GM12878 (cell line): ENCODE results near the gene ZNF629. TPM values are rescaled to one million over a fixed set of nuclear protein-coding genes. Genes with fewer than 3 reads are reported as not detected.

Experiments
- ATAC-seq: fragments of 200-7000 bp; cut with Tn5 transposase; 3 replicates; pipeline ENCODE4 v1.9.1; 2020; ENCODE audit warnings: mild to moderate bottlenecking, moderate library complexity
- BruUV-seq: library from RNA; stranded (reverse); fragments of 400-500 nt; replicated peaks from 2 replicates; lab custom pipeline; 2021; lab: Mats Ljungman, UMichigan
- CTCF ChIA-PET: fragments of 300-600 bp; sonication (Branson Sonifier 250); formaldehyde crosslinking; extraction: SDS; loops from one replicate; lab custom pipeline; 2021; ENCODE audit warnings: inconsistent platforms; lab: Yijun Ruan, JAX
- POLR2A ChIA-PET: fragments of 350-600 bp; formaldehyde crosslinking; extraction: SDS; loops from one replicate; lab custom pipeline; 2021; ENCODE audit warnings: inconsistent platforms; lab: Charles Lee
- RAD21 ChIA-PET: fragments of 300-600 bp; sonication (Branson Sonifier 250); formaldehyde crosslinking; loops from one replicate; lab custom pipeline; 2023; ENCODE audit warnings: antibody characterized with exemption; ENCODE audit not compliant: unreplicated experiment; lab: Charles Lee
- SMC1A ChIA-PET: fragments of 300-600 bp; sonication (Branson Sonifier 250); formaldehyde crosslinking; loops from one replicate; lab custom pipeline; 2023; ENCODE audit not compliant: unreplicated experiment, uncharacterized antibody; lab: Charles Lee
- DNase-seq: peaks from one replicate; pipeline ENCODE4 v3.0.0-alpha.2; 2011; ENCODE audit warnings: low read depth, low spot score
- FAIRE-seq: peaks from 3 replicates; lab custom pipeline; 2011; peaks lifted over from hg19 to GRCh38; lab: Jason Lieb, UNC
- H2AFZ ChIP-seq: 2 replicates; pipeline ENCODE4 v1.6.0; 2011; ENCODE audit warnings: low read depth, low read length, control low read depth; ENCODE audit not compliant: control insufficient read depth
- H3K27ac ChIP-seq: 2 replicates; pipeline ENCODE4 v1.5.1; 2011; ENCODE audit warnings: control low read depth; ENCODE audit not compliant: control insufficient read depth, insufficient read depth
- H3K27me3 ChIP-seq, 2 experiments: replicated peaks in 1 of 2; 2 replicates each; pipeline versions ENCODE4 v1.6.0 to v1.6.1; 2011; ENCODE audit warnings: low read length in 1 of 2; ENCODE audit not compliant: control insufficient read depth in 2 of 2, insufficient read depth in 2 of 2
- H3K36me3 ChIP-seq, 2 experiments: 2 replicates each; pipeline ENCODE4 v1.5.1; 2011; ENCODE audit warnings: low read length in 1 of 2; ENCODE audit not compliant: control insufficient read depth in 2 of 2, insufficient read depth in 2 of 2
- H3K4me1 ChIP-seq: 2 replicates; pipeline ENCODE4 v1.6.1; 2011; ENCODE audit warnings: mild to moderate bottlenecking, low read length, moderate library complexity, mixed read lengths; ENCODE audit not compliant: control insufficient read depth, insufficient read depth
- H3K4me2 ChIP-seq: 2 replicates; pipeline ENCODE4 v1.6.0; 2011; ENCODE audit warnings: control low read depth; ENCODE audit not compliant: control insufficient read depth, insufficient read depth
- H3K4me3 ChIP-seq: fragments of 200-600 bp; sonication (generic); 2 replicates; pipeline ENCODE4 v1.5.1; 2016
- H3K79me2 ChIP-seq: 2 replicates; pipeline ENCODE4 v1.6.0; 2011; ENCODE audit warnings: low read length; ENCODE audit not compliant: control insufficient read depth, insufficient read depth
- H3K9ac ChIP-seq: 2 replicates; pipeline ENCODE4 v1.8.0; 2011; ENCODE audit warnings: low read length, control low read depth, mixed read lengths; ENCODE audit not compliant: control insufficient read depth, insufficient read depth
- H3K9me3 ChIP-seq: replicated peaks from 3 replicates; pipeline ENCODE4 v1.5.1; 2011; ENCODE audit warnings: mild to moderate bottlenecking, low read length; ENCODE audit not compliant: control insufficient read depth, insufficient read depth
- H4K20me1 ChIP-seq: 2 replicates; pipeline ENCODE4 v1.6.0; 2011; ENCODE audit not compliant: control insufficient read depth, insufficient read depth
- CBX3 ChIP-seq: fragments of 200-600 bp; sonication (generic); IDR thresholded peaks from 2 replicates; pipeline ENCODE4 v1.6.1; 2016; ENCODE audit warnings: low read depth, borderline replicate concordance
- CEBPB ChIP-seq, 2 experiments: fragments of 150-350 bp in 1 of 2; IDR thresholded peaks; 2 replicates each; pipeline ENCODE4 v1.6.1; 2012 to 2014; ENCODE audit warnings: low read depth in 2 of 2, low read length in 2 of 2, borderline replicate concordance in 1 of 2, inconsistent platforms in 1 of 2
- E4F1 ChIP-seq: fragments of 450-650 bp; IDR thresholded peaks from 2 replicates; pipeline ENCODE4 v1.6.1; 2018; ENCODE audit warnings: borderline replicate concordance, mild to moderate bottlenecking; ENCODE audit not compliant: partially characterized antibody
- WGBS: methylation state at CpG from one replicate; pipeline ENCODE4 v1.1.6; 2016; ENCODE audit warnings: low lambda C conversion rate; ENCODE audit not compliant: insufficient replicate concordance, insufficient coverage; ENCODE audit errors: missing lambda C conversion rate; 5-methylcytosine and 5-hydroxymethylcytosine counted together
- in situ Hi-C: fragments of 300-500 bp; cut with MboI; formaldehyde crosslinking; loops from 9 replicates; pipeline ENCODE4 v1.14.3; 2018; ENCODE audit warnings: mixed read lengths
- intact Hi-C: fragments of 100-400 bp; cut with micrococcal nuclease; formaldehyde crosslinking; loops from one replicate; pipeline ENCODE4 v1.14.2; 2022; ENCODE audit not compliant: unreplicated experiment
- polyA plus RNA-seq, 11 experiments: library from polyadenylated mRNA; depleted of rRNA in 4 of 11; unstranded in 6 of 11; stranded (reverse) in 5 of 11; fragments of >200 nt; fragmentation: Nextera tagmentation in 4 of 11; fragmentation: Illumina TruSeq in 1 of 11; extraction: Ambion mirVana in 4 of 11; extraction: Trizol in 1 of 11; gene quantifications; 1 replicate in 1 of 11; 2 replicates in 10 of 11; pipeline versions ENCODE4 v1.2.1 to v1.2.3, GENCODE V29; 2011 to 2016; ENCODE audit warnings: inconsistent platforms in 2 of 11, missing spikeins in 2 of 11, low read depth in 1 of 11
- total RNA-seq, 4 experiments: library from RNA; depleted of rRNA in 3 of 4; stranded (reverse); fragments of >200 nt in 3 of 4; fragmentation: Illumina TruSeq in 1 of 4; extraction: Trizol in 1 of 4; gene quantifications; 2 replicates each; pipeline versions ENCODE4 v1.2.1 to v1.2.3, GENCODE V29; 2013 to 2021
- TF ChIP-seq, protein P1 (sequence below): fragments of 450-650 bp; IDR thresholded peaks from 2 replicates; pipeline ENCODE4 v1.6.1; 2017; ENCODE audit warnings: mild to moderate bottlenecking

Gene ZNF629
- total and polyA plus RNA-seq, 10 of the 15 experiments (the other 5 are each of a cell fraction or from before 2014, with no cell fraction given) = 0.02 to 0.69 (median 0.40) TPM

DNA sequence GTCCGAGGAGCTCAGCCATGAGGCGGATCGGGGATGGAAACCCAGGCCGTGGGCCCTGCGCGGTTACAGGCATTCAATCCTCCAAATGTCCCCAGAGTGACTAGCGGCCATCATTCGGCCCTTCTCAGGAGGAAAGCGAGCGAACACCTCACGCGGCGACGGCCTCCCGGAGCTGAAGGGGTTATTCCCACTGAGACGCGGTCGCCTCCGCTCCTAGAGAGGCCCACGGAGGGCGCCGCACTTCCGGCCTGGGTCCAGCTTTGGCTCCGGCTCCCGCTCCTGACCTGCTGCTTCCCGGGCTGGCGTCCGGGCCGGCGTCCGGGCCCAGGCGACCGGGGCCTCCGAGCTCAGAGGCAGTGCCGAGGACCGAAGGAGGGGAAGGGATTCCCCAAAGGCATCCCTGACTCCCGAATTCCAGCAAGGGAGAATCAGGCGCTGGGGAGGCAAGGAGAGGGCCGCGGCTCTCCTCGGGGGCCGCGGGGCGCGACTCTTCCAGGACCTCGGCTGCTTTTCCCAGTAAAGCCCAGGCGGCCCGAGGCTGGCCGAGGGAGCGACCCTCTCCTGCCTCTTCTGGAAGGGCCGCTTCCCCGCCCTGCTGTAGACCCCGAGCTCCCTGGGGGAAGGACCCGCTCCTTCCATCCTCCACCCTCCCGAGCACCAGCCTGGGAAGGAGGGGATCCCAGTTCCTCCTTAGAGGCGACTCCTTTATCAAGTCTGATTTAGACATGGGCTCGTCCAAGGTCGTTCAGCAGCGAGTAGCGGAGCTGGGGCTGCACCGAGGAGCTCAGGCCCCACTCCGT is 18.6 kb upstream of the ZNF629 start (continued):
- no peak for TF ChIP-seq E4F1
- TF ChIP-seq CEBPB (IDR thresholded peaks at IDR 0.05; ENCODE audit: borderline replicate concordance in 1 of 2, low read depth in 2 of 2, low read length in 2 of 2) = no peak

- no TSS peak for BruUV-seq
- no peak for ATAC-seq
- TF ChIP-seq, protein P1, sequence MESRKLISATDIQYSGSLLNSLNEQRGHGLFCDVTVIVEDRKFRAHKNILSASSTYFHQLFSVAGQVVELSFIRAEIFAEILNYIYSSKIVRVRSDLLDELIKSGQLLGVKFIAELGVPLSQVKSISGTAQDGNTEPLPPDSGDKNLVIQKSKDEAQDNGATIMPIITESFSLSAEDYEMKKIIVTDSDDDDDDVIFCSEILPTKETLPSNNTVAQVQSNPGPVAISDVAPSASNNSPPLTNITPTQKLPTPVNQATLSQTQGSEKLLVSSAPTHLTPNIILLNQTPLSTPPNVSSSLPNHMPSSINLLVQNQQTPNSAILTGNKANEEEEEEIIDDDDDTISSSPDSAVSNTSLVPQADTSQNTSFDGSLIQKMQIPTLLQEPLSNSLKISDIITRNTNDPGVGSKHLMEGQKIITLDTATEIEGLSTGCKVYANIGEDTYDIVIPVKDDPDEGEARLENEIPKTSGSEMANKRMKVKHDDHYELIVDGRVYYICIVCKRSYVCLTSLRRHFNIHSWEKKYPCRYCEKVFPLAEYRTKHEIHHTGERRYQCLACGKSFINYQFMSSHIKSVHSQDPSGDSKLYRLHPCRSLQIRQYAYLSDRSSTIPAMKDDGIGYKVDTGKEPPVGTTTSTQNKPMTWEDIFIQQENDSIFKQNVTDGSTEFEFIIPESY = 0 out of 2 replicates have a peak, but pooled peaks have one; percentile 45
- TF ChIP-seq CBX3 = no peak
- Histone ChIP-seq H3K4me3 (peak overlapping the region; percentile 58; the same call in 1 of the 2 replicates), H3K9ac (peak overlapping the region; percentile 68), H3K36me3 (no peaks in the 10 kb centered on the region), H3K4me2 (peak overlapping the region; percentile 70), H3K4me1 (peaks cover 10% of the 10 kb centered on the region), H3K79me2 (no peaks in the 10 kb centered on the region), H2AFZ (peak overlapping the region; percentile 94), H3K27ac (no peak overlapping the region), H3K27me3 (peaks cover 0 to 1% of the 10 kb centered on the region in 2 experiments; a peak in 1 of 4 replicates), H3K9me3 (no peaks in the 10 kb centered on the region), H4K20me1 (no peaks in the 10 kb centered on the region)
- in situ Hi-C loops (no loop called here), intact Hi-C loops (no loop called here)
- no peak for FAIRE-seq
- ChIA-PET POLR2A (interaction anchor here (0.6 kb wide), 1 partner anchor 146 kb away, joined by 3 read pairs; no protein-coding TSS in a partner anchor), RAD21 (no interaction called here), SMC1A (interaction anchor here (1.8 kb wide), 1 partner anchor 9 kb away, joined by 4 read pairs; no protein-coding TSS in a partner anchor), CTCF (interaction anchor here (2.0 kb wide), 1 partner anchor 9 kb away, joined by 16 read pairs; no protein-coding TSS in a partner anchor)
- DNase-seq = no peak
- 91% methylated on average over 8 of the region's 8 CpGs for WGBS
Observed at GRCh38 chr16:30805056-30805369, 18.0 kb upstream of the ZNF629 start.
